Measurements from ENCODE around the gene PDSS2.
A peak's percentile ranks its signal among the peaks of the same experiment; 100 is the strongest.
"Not testable (repeated sequence)": the region's sequence is repeated elsewhere in the genome, so short reads cannot be mapped to it uniquely, and the experiment has no call there.

The PDSS2 gene

GRCh38 chr6:107154131-107154800, 305.1 kb downstream of the PDSS2 start:
- no peak for DNase-seq (ENCODE audit: low spot score)

GRCh38 chr6:107152638-107153430, 306.5 kb downstream of the PDSS2 start:
- DNase-seq (ENCODE audit: low spot score), result no peak

GRCh38 chr6:107144666-107145065, 314.7 kb downstream of the PDSS2 start:
- DNase-seq (ENCODE audit: low spot score), result no peak

DNA sequence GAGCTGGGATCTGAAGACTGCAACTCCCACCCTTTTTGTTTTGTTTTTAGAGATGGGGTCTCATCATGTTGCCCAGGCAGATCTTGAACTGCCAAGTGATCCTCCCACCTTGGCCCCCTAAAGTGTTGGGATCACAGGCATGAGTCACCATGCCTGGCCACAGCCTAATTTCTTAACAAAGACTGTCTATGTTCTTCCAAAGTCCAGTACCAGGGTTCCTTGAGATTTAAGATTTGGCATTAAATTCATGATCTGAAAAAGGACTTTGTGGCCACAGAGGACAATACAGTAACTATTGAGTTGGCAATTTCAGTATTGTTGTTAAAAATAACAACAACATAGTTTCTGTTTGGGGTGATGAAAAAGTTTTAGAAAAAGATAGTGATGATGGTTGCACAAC, 315.4 kb downstream of the PDSS2 start:
- DNase-seq (ENCODE audit: low spot score), result no peak

- no peak for DNase-seq (ENCODE audit: low spot score)
Observed at GRCh38 chr6:107140581-107140980, 318.8 kb downstream of the PDSS2 start.

- not testable (repeated sequence) for DNase-seq (ENCODE audit: low spot score)
Observed at GRCh38 chr6:107136324-107136723, 323.0 kb downstream of the PDSS2 start.

DNA sequence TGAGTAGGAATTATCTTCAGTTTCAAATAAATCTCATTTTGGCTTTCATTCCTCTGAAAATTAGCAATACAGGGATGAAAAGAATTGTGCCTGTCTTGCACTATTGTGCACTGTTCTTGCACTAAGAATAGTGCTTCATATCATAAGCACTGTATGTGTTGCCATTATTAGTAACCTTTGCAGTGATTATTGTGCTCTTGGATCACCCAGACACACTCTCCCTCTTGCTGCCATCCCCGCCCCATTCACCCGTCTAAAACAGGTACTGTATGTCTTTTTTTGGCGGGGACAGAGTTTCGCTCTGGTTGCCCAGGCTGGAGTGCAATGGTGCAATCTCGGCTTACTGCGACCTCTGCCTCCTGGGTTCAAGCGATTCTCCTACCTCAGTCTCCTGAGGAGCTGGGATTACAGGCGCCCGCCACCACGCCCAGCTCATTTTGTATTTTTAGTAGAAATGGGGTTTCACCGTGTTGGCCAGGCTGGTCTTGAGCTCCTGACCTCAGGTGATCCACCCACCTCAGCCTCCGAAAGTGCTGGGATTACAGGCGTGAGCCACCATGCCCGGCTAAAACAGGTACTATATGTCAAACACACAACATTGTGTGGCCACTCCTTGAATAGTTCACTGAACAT, 324.2 kb downstream of the PDSS2 start:
- DNase-seq (ENCODE audit: low spot score), result not testable (repeated sequence)

- DNase-seq (ENCODE audit: low spot score), result peak; percentile 55
Observed at GRCh38 chr6:107132330-107132954, 326.9 kb downstream of the PDSS2 start.

- DNase-seq (ENCODE audit: low spot score), result no peak
Observed at GRCh38 chr6:107129370-107129925, 329.9 kb downstream of the PDSS2 start.

DNA sequence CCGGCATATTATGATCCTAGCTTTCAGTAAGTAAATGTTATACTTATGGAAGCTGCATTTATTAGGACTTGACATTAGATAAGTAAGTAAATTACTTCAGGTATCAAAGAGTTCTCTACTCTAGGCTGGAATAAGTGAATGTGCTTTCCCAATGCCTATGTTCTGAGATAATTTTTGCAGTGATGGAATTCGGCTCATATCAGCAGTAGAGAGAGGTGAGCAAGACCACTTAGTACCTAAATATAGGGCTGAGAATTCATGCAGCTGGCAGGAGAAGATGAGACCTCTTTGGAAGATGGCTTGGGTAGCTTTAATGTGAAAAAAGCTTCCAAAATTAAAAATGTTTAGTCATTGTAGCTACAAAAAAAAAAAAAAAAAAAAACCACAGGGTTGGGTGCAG, 330.8 kb downstream of the PDSS2 start:
- no peak for DNase-seq (ENCODE audit: low spot score)

DNA sequence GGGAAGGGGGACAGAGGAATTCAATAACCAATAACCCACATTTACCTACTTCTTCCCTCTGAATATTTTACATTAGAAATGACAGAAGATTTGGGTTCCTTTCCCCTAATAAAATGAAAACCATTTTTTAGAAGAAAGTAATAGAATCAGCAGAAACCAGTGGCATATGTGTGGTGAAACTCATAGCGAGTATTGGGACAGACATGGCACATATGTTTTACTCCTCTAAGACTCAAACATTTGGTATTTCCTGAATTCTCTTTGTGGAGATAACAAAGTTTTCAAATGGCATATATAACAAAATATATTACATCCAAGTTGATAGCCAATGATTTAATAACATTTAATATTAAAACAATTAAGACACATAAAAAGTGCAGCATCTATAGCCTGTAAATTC, 331.2 kb downstream of the PDSS2 start:
- no peak for DNase-seq (ENCODE audit: low spot score)

DNA sequence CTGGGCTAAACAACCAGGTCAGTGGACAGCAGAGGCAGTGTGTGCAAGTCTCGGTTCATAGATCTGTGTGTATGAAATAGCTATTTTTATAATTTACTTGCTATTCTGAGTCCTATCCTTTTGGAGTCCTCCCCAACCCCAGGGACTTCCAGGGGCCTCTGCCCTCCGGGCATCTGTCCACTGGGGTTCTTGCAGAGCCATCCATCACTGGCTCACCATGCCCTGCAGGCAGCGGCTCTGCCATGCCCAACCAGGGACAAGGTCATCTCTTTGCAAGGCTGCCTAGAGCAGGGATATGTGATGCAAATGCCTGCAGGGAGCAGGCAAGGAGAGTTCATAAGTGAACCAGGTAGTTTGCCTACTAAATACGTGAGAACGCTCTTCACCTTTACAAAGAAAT, 333.6 kb downstream of the PDSS2 start:
- DNase-seq (ENCODE audit: low spot score), result no peak

GRCh38 chr6:107124934-107125348, 334.4 kb downstream of the PDSS2 start:
- DNase-seq (ENCODE audit: low spot score), result no peak

DNA sequence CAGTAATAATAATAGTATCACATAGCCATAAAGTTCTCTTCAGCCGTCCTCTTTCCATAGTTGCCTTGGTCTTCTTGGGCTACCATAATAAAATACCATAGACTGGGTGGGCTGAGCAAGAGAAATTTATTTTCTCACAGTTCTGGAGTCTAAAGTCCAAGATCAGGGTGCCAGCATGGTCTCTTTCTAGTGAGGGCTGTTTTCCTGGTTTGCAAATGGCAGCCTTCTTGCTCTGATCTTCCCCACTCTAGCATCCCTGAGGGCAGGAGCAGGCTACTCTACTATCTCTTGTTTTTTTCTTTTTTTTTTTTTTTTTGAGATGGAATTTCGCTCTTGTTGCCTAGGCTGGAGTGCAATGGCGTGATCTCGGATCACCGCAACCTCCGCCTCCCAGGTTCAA, 335.9 kb downstream of the PDSS2 start:
- DNase-seq (ENCODE audit: low spot score), result no peak

DNA sequence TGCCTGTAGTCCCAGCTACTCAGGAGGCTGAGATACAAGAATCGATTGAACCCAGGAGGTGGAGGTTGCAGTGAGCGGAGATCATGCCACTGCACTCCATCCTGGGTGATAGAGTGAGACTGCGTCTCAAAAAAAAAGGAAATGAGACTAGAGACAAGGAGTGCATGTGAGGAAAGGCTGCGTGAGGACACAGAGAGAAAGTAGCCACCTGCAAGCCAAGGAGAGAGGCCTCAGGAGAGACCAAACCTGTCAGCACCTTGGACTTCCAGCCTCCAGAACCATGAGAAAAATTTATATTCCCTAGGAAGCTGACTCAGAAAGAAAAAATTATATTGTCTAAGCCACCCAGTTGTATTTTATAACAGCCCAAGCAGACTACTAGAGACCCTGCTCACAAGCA, 336.6 kb downstream of the PDSS2 start:
- no peak for DNase-seq (ENCODE audit: low spot score)

GRCh38 chr6:107121964-107122495, 337.3 kb downstream of the PDSS2 start:
- no peak for DNase-seq (ENCODE audit: low spot score)

DNA sequence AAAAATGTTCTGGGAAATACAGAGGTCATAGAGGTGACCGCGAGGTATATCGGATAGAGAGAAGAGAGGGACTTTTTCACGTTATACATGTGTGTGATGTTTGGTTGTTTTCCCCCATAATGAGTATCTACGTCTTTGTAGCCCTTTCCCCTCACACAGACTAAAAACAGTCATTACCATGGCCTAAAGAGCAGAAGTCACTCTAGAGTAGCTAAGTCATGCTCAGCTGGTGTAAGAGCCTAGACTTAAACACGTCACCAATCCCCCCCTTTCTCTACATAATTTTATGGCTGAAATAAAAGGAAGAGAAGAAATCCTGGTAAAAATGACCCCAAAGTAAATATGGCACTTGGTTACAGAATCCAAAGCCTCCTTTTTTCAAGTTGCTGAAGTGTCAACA, 338.1 kb downstream of the PDSS2 start:
- no peak for DNase-seq (ENCODE audit: low spot score)

- DNase-seq (ENCODE audit: low spot score), result no peak
Observed at GRCh38 chr6:107120404-107120803, 339.0 kb downstream of the PDSS2 start.

- DNase-seq (ENCODE audit: low spot score), result no peak
Observed at GRCh38 chr6:107118976-107119375, 340.4 kb downstream of the PDSS2 start.

GRCh38 chr6:107118540-107118939, 340.8 kb downstream of the PDSS2 start:
- not testable (repeated sequence) for DNase-seq (ENCODE audit: low spot score)

- no peak for DNase-seq (ENCODE audit: low spot score)
Observed at GRCh38 chr6:107116931-107117330, 342.4 kb downstream of the PDSS2 start.

DNA sequence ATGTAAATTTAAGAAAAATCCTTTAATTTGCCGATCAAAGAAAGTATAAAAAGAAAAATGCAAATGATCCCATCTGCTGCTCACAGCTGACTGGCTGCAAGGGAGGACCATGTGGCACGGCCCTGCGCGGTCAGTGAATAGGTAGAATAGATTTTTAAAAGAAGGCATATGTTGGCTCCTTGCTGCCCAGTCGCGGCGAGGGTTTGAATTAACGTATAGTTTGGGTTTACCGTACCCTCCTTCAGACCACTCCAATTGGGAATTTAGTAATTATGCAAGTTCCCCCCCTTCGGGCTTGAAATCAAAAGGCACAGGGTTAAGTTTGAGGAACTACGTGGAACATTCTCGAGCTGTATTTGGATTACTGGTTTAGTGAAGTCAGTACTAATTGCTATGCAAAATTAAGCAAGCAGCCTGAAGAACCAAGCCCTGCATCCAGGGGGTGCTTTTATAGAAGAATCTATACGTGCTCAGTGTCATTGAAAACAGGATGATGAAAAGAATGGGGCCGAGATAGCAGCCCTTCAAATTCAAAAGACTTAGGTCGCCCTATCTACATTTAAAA, 343.0 kb downstream of the PDSS2 start:
- DNase-seq (ENCODE audit: low spot score), result peak; percentile 48
